Measurements from ENCODE around the gene PGP.

Gene PGP

DNA sequence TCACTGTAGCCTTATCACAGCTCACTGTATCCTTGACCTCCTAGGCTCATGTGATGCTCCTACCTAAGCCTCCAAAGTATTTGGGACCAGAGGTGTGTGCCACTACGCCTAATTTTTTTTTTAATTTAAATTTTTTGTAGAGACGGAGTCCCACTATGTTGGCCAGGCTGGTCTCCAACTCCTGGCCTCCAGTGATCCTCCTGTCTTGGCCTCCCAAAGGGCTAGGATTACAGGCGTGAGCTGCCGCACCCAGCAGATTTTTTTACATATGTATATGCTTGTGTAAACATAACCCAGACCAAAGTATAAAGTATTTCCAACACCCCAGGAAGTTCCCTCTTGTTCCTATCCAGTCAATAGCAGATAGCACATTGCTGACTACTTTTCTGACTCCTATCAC lies 1.7 kb upstream of the PGP start:
- POLR2A ChIA-PET: interaction anchor here (0.9 to 3.7 kb wide), 6 partner anchors 9 to 35 kb away, joined by 3 to 34 read pairs (median 6); partner anchors contain the start of genes E4F1 and ECI1
- CTCF ChIA-PET: no interaction called here
- DNase-seq (ENCODE audit: extremely low spot score): no peak
- no peak for TF ChIP-seq TARDBP (IDR thresholded peaks at IDR 0.05)
- no peak for TF ChIP-seq SUZ12 (IDR thresholded peaks at IDR 0.05)
- TF ChIP-seq, protein P1, sequence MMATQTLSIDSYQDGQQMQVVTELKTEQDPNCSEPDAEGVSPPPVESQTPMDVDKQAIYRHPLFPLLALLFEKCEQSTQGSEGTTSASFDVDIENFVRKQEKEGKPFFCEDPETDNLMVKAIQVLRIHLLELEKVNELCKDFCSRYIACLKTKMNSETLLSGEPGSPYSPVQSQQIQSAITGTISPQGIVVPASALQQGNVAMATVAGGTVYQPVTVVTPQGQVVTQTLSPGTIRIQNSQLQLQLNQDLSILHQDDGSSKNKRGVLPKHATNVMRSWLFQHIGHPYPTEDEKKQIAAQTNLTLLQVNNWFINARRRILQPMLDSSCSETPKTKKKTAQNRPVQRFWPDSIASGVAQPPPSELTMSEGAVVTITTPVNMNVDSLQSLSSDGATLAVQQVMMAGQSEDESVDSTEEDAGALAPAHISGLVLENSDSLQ (IDR thresholded peaks at IDR 0.05): no peak
- no peak for TF ChIP-seq FOXM1 (IDR thresholded peaks at IDR 0.05; ENCODE audit: borderline replicate concordance)
- no peak for TF ChIP-seq ZNF384 (IDR thresholded peaks at IDR 0.05)
- no peak for TF ChIP-seq CTBP1 (IDR thresholded peaks at IDR 0.05; ENCODE audit: borderline replicate concordance)
- TF ChIP-seq ELF4 (IDR thresholded peaks at IDR 0.05): no peak
- TF ChIP-seq L3MBTL2 (conservative IDR thresholded peaks at IDR 0.05): no peak
- no peak for TF ChIP-seq FOXA1 (IDR thresholded peaks at IDR 0.05)
- no peak for TF ChIP-seq SP1 (IDR thresholded peaks at IDR 0.05)
- TF ChIP-seq ARNT (IDR thresholded peaks at IDR 0.05): no peak
- TF ChIP-seq LEF1 (IDR thresholded peaks at IDR 0.05; ENCODE audit: borderline replicate concordance): no peak
- no peak for TF ChIP-seq FOXK2 (IDR thresholded peaks at IDR 0.05)
- TF ChIP-seq HDGF (IDR thresholded peaks at IDR 0.05; ENCODE audit: borderline replicate concordance): no peak

DNA sequence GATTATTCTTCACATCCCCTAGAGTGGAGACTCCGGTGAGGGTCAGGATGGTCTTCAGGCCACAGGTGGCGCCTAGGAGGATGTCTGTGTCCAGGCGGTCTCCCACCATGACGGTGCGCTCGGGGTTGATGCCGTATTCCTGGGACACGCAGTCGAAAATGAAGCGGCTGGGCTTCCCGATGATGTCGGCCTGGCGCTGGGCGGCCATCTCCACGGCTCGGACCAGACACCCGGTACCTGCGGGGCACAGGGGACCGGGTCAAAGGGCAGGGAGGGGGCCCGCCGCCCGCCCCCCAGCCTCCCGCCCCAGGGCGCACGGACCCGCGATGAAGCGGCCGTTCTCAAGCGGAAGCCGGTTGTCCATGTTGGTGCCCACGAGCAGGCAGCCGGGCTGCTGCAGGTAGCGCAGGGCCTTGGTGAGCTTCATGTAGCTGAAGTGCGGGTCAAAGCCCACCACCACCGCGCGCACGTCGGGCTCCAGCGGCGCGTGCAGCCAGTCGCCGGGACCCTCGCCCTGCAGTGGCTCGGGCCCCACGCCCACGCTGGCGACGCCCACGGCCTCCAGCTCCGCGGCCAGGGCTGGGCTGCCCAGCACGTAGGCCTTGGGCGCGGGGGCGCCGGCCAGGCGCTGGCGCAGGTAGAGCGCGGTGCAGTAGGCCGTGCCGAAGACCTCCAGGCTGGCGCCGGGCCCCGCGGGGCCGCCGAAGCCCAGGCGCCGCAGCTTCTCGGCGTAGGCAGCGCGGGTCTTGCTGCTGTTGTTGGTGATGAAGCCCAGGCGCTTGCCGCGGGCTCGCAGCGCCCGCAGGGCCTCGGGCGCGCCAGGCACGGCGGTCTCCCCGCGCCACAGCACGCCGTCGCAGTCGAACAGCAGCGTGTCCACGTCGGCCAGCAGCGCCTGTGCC lies 572 bp downstream of the PGP start:
- POLR2A ChIA-PET: interaction anchor here (0.6 to 3.7 kb wide), 9 partner anchors 9 to 249 kb away, joined by 4 to 34 read pairs (median 12); partner anchors contain the start of genes E4F1, ECI1, MLST8 and RPS2
- TF ChIP-seq, protein P1 (IDR thresholded peaks at IDR 0.05): no peak
- TF ChIP-seq NFRKB (IDR thresholded peaks at IDR 0.05): no peak
- no peak for TF ChIP-seq L3MBTL2 (conservative IDR thresholded peaks at IDR 0.05)
- TF ChIP-seq LEF1 (IDR thresholded peaks at IDR 0.05; ENCODE audit: borderline replicate concordance): no peak
- no peak for TF ChIP-seq ZNF384 (IDR thresholded peaks at IDR 0.05)
- no peak for TF ChIP-seq ELF4 (IDR thresholded peaks at IDR 0.05)
- no peak for TF ChIP-seq SUZ12 (IDR thresholded peaks at IDR 0.05)
- no peak for DNase-seq (ENCODE audit: extremely low spot score)
- CTCF ChIA-PET: interaction anchor here (0.6 kb wide), 2 partner anchors 59 to 74 kb away, joined by 3 read pairs; no protein-coding TSS in a partner anchor

DNA sequence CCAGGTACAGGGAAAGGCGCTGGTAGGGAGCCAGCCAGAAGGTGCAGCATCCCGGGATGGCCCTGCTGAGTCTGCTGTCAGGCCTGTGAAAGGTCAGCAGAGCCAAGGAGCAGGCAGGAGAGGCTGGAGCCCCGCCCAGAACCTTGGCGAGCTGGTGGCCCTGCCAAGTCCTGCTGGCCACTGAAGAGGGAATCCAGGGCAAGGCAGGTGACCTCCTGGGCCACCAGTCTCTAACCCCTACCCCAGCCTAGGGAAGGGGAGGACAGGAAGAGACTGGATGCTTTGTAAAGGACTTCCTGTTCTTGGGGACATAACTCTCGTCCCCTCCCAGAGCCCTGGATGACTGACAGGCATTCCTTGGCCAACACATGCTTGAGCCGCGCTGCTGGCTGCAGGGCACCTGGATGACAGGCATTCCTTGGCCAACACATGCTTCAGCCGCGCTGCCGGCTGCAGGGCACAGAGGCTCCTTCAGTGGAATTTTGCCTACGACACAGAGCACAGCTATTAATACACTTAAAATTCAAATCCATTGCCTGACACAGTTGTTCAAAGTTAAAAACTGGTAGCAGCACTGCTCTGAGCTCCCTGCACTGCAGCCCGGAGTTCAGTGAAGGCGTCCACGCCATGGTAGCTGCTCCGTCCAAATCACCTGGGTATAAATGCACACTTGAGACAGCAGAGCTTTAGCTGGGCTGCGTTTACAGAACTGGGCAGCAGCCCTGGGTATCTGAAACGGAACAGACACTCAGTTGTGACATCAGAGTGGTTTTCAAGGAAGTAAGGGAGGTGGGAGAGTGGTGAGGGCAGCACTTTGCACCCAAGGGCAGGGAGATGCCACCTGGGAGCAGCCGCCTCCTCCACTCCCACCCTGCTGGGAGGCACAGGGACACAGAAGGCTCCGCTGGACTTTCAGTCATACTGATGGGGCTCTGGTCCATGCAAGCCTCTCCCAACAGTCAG lies 2.0 kb downstream of the PGP start:
- ChIA-PET CTCF (no interaction called here), POLR2A (interaction anchor here (1.1 to 2.5 kb wide), 3 partner anchors 9 to 57 kb away, joined by 3 to 12 read pairs (median 4); partner anchors contain the start of genes ECI1 and TRAF7)
- TF ChIP-seq CTBP1 (IDR thresholded peaks at IDR 0.05; ENCODE audit: borderline replicate concordance) (no peak), SUZ12 (IDR thresholded peaks at IDR 0.05) (no peak), NFRKB (IDR thresholded peaks at IDR 0.05) (no peak), FOXM1 (IDR thresholded peaks at IDR 0.05; ENCODE audit: borderline replicate concordance) (no peak), BHLHE40 (IDR thresholded peaks at IDR 0.05; ENCODE audit: borderline replicate concordance) (no peak), SP1 (IDR thresholded peaks at IDR 0.05) (no peak)
- TF ChIP-seq, protein P1 (IDR thresholded peaks at IDR 0.05): peak; percentile 87
- no peak for DNase-seq (ENCODE audit: extremely low spot score)

DNA sequence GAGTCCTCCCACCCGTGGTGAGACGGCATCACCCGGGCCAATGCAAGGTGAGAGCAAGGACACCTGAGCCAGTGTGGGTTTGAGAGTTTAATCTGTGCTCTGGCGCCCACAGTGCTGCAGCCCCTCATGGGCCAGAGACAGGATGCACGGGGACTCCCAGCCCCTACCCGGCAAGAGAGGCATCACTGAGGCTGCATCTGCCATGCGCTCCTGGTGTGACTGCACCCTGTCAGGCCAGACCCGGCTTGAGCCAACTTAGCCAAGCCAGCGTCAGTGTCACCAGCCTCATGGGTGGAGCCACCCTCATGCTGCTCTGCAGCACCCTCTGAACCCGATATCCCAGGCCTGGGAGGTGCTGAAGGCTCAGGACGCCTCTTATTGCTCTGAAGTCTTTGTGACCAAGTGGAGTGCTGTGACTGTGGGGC lies 2.7 kb downstream of the PGP start:
- DNase-seq (ENCODE audit: extremely low spot score): no peak
- POLR2A ChIA-PET: interaction anchor here (1.0 to 2.5 kb wide), 4 partner anchors 39 to 59 kb away, joined by 3 to 12 read pairs (median 4); partner anchors contain the start of genes ECI1 and TRAF7
- TF ChIP-seq ARNT (IDR thresholded peaks at IDR 0.05) (no peak), ELF4 (IDR thresholded peaks at IDR 0.05) (no peak), LEF1 (IDR thresholded peaks at IDR 0.05; ENCODE audit: borderline replicate concordance) (no peak), SUZ12 (IDR thresholded peaks at IDR 0.05) (no peak), FOXA1 (IDR thresholded peaks at IDR 0.05) (no peak), NFRKB (IDR thresholded peaks at IDR 0.05) (no peak)
- CTCF ChIA-PET: no interaction called here

DNA sequence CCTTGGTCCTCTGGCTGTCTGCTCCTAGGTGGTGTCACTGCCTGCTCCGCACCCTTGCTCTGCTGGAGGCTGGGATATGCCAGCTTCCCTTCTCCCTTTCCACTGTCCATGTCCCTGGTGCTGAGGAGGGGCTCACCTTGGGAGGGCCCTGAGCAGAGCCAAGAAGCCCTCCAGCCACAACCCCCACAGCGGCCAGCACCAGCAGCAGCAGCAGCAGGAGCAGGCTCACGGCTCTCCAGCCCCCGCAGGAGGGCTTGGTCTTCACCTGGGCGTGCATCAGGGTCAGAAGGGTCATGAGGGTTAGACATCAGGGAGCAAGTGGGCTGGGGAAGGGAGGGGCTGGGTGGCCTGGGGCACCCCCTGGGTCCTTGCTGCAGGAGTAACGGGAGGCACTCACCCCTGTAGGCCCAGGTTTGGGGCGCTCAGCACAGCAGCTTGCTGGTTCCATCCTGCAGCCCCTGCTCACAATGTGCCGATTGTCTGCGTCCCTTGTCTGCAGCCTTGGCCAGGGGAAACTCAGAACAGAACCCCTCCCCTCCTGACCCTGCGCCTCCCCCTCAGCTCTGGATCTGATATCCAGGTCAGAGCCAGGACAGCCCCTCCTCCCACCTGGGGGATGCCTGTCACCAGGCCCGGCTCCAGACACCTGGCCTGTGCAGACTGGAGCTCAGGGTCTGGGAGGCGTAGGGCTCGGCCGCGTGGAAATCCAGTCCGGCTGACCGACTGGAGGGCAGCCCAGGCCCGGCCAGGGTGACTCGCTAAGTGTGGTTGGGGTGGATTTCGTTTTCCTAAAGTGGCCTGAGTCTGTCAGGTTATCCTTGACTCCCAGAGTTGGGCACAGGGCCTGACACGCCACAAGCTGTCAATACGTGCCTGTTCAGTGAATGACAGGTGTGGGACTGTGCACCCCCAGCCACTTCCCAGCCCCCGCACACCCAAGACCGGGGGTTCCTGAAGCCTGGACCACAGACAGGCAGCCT lies 4.0 kb downstream of the PGP start, which contains the start of gene BRICD5:
TSS of gene BRICD5 (minus strand) at position 478 of the 980 bp plus-strand sequence. CDS start at position 448, 30 bp downstream.
- CTCF ChIA-PET: no interaction called here
- TF ChIP-seq SP1 (IDR thresholded peaks at IDR 0.05) (no peak), ARNT (IDR thresholded peaks at IDR 0.05) (no peak), SUZ12 (IDR thresholded peaks at IDR 0.05) (no peak), LEF1 (IDR thresholded peaks at IDR 0.05; ENCODE audit: borderline replicate concordance) (no peak), ELF4 (IDR thresholded peaks at IDR 0.05) (no peak), FOXA1 (IDR thresholded peaks at IDR 0.05) (no peak), FOXK2 (IDR thresholded peaks at IDR 0.05) (no peak), NFRKB (IDR thresholded peaks at IDR 0.05) (no peak), TARDBP (IDR thresholded peaks at IDR 0.05) (no peak), HDGF (IDR thresholded peaks at IDR 0.05; ENCODE audit: borderline replicate concordance) (no peak), CTBP1 (IDR thresholded peaks at IDR 0.05; ENCODE audit: borderline replicate concordance) (no peak), ZNF384 (IDR thresholded peaks at IDR 0.05) (no peak), FOXM1 (IDR thresholded peaks at IDR 0.05; ENCODE audit: borderline replicate concordance) (no peak), L3MBTL2 (conservative IDR thresholded peaks at IDR 0.05) (no peak), BHLHE40 (IDR thresholded peaks at IDR 0.05; ENCODE audit: borderline replicate concordance) (no peak)
- TF ChIP-seq, protein P1 (IDR thresholded peaks at IDR 0.05): no peak
- POLR2A ChIA-PET: interaction anchor here (0.5 to 2.5 kb wide), 5 partner anchors 41 to 154 kb away, joined by 3 to 12 read pairs (median 3); partner anchors contain the start of genes ECI1 and TRAF7
- DNase-seq (ENCODE audit: extremely low spot score): no peak

Measured in HEK293T (cell line).